ENCODE data around the gene JARID2.

GRCh38 chr6:15349379-15349778 is 103.5 kb downstream of the JARID2 start:
- TF ChIP-seq CTCF (IDR thresholded peaks at IDR 0.05) (no peak), POLR2A (IDR thresholded peaks at IDR 0.05) (no peak)
